Measurements from ENCODE around the gene SLC22A7. TPM values are rescaled to one million over a fixed set of nuclear protein-coding genes. Genes with fewer than 3 reads are reported as not detected.

SLC22A7 gene
- total and polyA plus RNA-seq, 9 donors, result 0.36 TPM; not detected in 8

- Histone ChIP-seq H3K36me3 (no peaks in the 10 kb centered on the region), H3K4me1 (ENCODE audit: insufficient read depth) (peaks cover 4% of the 10 kb centered on the region), H3K27ac (no peak overlapping the region), H3K9me3 (no peaks in the 10 kb centered on the region), H3K27me3 (no peaks in the 10 kb centered on the region), H3K4me3 (no peak overlapping the region)
- 63 to 67% (median 66%) methylated on average over 8 of the region's 8 CpGs for WGBS, 3 donors
- no peak for DNase-seq
- no peak for TF ChIP-seq EP300 (IDR thresholded peaks at IDR 0.05)
- TF ChIP-seq CTCF (IDR thresholded peaks at IDR 0.05), result no peak
- no peak for TF ChIP-seq POLR2A (IDR thresholded peaks at IDR 0.05)
- intact Hi-C loops (cut with DNase I), result no loop called here
Measured at GRCh38 chr6:43303751-43304331, 5.8 kb downstream of the SLC22A7 start.

- intact Hi-C loops (cut with DNase I), result no loop called here
- TF ChIP-seq POLR2A (IDR thresholded peaks at IDR 0.05), result no peak
- TF ChIP-seq EP300 (IDR thresholded peaks at IDR 0.05), result no peak
- no peak for TF ChIP-seq CTCF (IDR thresholded peaks at IDR 0.05)
- 70 to 79% (median 74%) methylated on average over 3 of the region's 3 CpGs for WGBS, 3 donors
Measured at GRCh38 chr6:43304361-43304760, 6.3 kb downstream of the SLC22A7 start.

GRCh38 chr6:43304882-43305281 is 6.8 kb downstream of the SLC22A7 start:
- H3K9me3 ChIP-seq, result no peaks in the 10 kb centered on the region
- no peak for DNase-seq
- H3K36me3 ChIP-seq, result no peaks in the 10 kb centered on the region
- intact Hi-C loops (cut with DNase I), result no loop called here
- no peak for TF ChIP-seq CTCF (IDR thresholded peaks at IDR 0.05)
- no peak for TF ChIP-seq POLR2A (IDR thresholded peaks at IDR 0.05)
- no peak for TF ChIP-seq EP300 (IDR thresholded peaks at IDR 0.05)
- peaks cover 4% of the 10 kb centered on the region for H3K4me1 ChIP-seq (ENCODE audit: insufficient read depth)
- H3K4me3 ChIP-seq, result no peak overlapping the region
- H3K27ac ChIP-seq, result no peak overlapping the region
- no peaks in the 10 kb centered on the region for H3K27me3 ChIP-seq
- WGBS, 3 donors, result 71 to 75% (median 74%) methylated on average over 2 of the region's 2 CpGs

More at GRCh38 chr6:43304361-43304760, 6.3 kb downstream of the SLC22A7 start:
- no peaks in the 10 kb centered on the region for H3K36me3 ChIP-seq
- H3K9me3 ChIP-seq, result no peaks in the 10 kb centered on the region
- DNase-seq, result no peak
- no peak overlapping the region for H3K27ac ChIP-seq
- no peak overlapping the region for H3K4me3 ChIP-seq
- H3K4me1 ChIP-seq (ENCODE audit: insufficient read depth), result peaks cover 4% of the 10 kb centered on the region
- no peaks in the 10 kb centered on the region for H3K27me3 ChIP-seq

- Histone ChIP-seq H3K27me3 (no peaks in the 10 kb centered on the region), H3K9me3 (no peaks in the 10 kb centered on the region), H3K4me1 (ENCODE audit: insufficient read depth) (peaks cover 4% of the 10 kb centered on the region), H3K36me3 (no peaks in the 10 kb centered on the region), H3K27ac (no peak overlapping the region), H3K4me3 (no peak overlapping the region)
- TF ChIP-seq CTCF (IDR thresholded peaks at IDR 0.05), result no peak
- TF ChIP-seq EP300 (IDR thresholded peaks at IDR 0.05), result no peak
- TF ChIP-seq POLR2A (IDR thresholded peaks at IDR 0.05), result no peak
- WGBS, 3 donors, result 82 to 89% (median 87%) methylated on average over 7 of the region's 7 CpGs
- intact Hi-C loops (cut with DNase I), result no loop called here
- DNase-seq, result no peak
Measured at GRCh38 chr6:43306086-43306485, 8.0 kb downstream of the SLC22A7 start.
